GM18502 (cell line): ENCODE data around the gene ATF7.
"Not testable (repeated sequence)": the region's sequence is repeated elsewhere in the genome, so short reads cannot be mapped to it uniquely, and the experiment has no call there.

Experiments used
- ATAC-seq: cut with Tn5 transposase; IDR thresholded peaks from one replicate; pipeline ENCODE4 v1.9.1; 2021; ENCODE audit warnings: mild to moderate bottlenecking; ENCODE audit not compliant: unreplicated experiment, poor library complexity

Gene ATF7

DNA sequence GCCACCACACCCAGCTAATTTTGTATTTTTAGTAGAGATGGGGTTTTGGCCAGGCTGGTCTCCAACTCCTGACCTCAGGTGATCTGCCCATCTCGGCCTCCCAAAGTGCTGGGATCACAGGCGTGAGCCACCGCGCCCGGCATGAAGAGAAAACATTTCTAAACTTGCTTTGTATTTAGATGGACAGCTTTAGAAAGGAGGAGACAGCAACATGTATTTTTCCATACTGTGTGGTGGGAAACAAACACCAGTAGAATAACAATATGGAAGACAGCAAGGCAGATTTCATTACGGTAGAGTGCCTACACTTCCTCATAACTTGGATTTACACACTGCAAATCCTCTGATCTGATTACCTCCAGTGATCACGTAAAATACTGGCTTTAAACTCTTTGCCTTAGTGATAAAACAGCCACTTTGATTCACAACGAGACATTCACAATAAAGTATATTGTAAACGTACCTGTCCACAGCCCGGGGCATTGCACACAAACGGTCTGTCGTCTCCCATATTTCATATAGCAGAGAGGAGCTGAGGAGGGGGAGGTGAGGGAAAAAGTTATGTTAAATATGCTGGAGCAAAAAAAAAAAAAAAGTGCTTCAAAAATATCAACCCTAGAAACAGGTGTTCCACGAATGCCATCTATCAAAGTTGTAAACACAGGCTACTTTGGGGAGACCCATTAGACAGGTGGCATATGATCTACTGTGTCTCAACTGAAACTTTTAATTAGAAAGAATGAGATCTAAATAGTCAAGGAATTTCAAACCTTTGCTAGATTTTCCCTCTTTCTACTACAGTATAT is 25.5 kb downstream of the ATF7 start:
- ATAC-seq, result no peak

DNA sequence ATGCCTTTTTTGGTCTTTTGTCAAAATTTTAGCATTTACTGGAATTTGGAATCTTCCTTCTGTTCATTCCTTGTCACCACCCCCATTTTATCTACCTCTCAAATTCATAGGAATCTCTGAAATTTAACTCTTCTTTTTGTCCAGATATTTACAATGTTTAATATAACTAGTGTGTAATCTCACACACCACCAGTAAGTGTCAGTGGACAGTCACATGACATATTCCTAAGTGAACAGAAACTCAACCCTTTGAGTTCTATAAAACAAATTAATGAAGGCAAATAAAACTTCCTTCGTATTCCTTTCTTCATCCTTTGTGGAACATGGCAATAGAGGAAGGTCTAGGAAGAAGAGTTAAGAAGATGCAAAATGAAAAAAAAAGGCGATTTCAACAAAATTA is 26.6 kb downstream of the ATF7 start:
- no peak for ATAC-seq

DNA sequence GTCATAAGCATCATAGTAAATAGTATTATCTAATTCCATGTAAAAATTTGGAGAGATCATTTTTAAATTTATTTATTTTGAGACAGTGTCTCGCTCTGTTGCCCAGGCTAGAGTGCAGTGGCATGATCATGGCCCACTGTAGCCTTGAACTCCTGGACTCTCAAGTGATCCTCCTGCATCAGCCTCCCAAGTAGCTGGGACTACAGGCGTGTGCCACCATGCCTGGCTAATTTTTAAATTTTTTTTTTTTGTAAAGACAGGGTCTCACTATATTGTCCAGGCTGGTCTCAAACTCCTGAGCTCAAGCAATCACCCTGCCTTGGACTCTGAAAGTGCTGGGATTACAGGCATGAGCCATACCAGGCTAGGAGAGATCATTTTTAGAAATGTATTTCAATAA is 27.2 kb downstream of the ATF7 start:
- ATAC-seq, result not testable (repeated sequence)

DNA sequence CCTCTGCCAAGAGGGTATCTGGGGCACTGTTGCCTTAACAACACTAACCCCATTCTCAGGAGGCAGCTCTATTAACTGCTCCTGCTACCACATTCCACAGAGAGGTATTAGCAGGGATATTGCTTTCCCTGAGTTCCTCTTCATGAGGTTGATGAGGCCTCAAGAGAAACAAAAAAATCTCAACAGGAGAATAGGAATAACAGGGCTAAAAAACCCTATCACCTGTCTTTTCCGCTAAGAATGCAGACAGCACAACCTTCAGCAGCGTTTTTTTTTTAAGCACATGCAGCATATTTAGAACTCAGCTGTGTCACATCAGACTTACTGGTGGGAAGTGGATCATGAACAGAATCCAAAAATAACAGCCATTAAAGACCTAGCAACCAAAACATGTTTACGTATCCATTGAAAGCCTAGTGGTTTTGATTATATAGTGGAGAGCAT is 29.2 kb downstream of the ATF7 start:
- no peak for ATAC-seq

DNA sequence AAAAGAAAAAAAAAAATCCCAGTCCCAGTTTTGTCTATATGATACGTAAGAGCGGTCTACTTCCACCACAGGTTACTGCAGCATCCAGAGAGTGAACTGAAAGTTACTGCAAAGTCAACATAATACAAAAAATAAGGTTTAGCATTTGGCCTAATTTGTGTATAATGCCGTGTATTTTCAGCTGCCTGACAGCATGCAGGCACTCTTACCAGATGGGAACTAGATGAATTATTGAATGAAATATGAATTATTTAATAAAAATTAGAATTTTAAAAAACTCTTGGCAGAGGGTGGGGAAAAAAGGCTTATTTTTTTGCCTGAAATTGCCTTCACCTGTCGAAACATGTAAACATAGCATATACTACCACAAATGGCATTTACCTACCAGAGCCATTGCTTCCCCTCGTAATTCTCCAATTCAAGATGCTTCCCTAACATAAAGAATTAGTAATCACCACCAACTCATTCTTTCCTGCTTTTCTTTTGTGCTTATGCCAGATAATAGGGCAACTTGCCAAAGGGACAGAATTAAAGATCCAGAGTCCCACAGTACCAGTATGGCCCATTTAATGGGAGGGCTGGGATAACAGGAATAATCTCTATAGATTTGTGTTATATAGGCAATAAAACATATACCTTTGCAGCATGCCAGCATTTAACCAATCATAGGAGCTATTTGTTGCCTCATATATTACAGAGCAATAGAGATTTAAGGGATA is 31.1 kb downstream of the ATF7 start:
- no peak for ATAC-seq

DNA sequence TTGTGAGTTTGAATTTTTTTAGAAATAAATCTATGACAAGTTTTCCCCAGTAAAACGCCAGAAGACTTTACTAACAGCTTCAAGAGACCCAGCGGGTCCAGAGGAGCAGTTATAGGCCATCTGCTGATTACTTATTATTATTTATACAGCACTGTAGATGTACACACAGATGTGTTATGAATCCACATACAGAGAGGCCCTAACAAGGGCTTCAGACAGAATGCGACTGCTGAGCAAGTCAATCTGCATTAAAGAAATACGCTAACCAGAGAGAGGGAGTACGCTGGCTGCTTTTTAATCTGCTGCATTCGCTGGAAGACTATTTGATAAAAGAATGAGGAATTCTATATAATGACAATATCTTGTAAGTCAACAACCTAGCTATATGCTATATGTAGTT is 32.5 kb downstream of the ATF7 start:
- ATAC-seq, result no peak

DNA sequence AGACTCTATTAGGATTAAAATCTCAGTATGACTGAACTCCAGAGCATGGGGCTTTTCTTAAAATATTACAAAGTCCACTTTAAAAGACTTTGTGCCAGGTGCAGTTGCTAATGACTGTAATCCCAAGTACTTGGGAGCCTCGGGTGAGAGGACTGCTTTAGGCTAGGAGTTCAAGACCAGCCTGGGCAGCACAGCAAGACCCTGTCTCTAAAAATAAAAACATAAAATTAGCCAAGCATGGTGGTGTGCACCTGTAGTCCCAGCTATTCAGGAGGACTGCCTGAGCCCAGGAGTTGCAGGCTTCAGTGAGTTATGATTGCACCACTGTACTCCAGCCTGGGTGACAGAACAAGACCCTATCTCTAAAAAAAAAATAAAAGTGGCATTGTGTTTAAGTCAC is 33.2 kb downstream of the ATF7 start:
- ATAC-seq, result no peak

DNA sequence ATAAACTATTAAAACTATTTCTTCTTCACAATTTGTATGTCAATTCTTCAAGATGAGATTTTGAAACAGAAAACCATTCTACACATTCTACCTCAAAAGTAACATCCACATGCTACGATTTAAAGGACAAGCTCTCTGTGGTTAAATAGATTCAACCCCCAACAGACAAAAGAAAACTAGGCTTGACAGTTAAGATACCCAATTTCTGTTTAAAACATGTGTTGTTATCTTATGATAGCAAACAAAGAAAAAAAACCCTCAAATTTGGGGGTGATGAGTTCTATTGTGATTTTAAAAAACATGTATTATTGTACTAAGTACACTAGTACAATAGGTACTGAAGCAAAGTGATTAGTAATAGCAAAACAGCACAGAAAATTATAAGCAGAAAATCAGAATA is 33.8 kb downstream of the ATF7 start:
- no peak for ATAC-seq

DNA sequence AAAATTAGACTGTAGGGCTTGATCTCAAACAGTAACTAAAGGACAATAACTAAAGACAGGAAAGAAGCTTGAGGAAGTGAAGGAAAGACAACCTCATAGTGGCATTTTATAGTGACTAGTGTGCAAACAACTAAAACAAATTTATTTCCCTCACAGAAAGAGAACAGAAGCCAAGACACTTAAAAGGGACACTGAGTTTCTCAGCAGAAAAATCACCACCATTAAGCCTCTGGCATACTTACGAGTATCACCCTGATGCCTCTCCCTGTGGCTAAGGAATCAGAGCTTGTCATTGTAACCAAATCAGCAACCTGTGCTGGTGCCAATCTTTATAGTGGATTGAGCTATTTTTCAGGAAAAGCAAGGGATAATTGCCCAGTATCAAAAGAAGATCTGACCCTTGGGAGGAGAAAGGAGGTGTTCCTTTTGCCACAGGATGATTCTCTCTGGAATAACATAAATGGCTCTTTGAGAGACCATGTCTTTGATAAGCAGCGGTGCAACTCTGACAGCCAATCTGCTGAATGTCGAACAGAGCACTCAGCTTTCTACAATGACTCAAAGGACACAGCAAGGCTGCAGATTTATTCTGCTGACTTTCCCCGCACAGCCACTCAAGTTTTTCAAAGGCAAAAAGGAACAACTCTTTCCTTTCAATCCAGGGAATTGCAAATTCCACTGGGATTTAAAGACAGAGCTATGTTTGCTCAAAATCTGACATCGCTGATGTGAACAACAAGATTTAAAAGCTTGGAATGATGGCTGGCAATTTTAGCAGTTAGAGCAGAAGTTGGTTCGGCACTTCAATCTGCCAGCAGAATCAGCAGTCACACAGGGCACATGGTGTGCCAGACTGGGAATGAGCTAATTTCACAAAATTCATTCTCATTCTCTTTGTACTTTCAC is 34.6 kb downstream of the ATF7 start:
- ATAC-seq, result no peak

DNA sequence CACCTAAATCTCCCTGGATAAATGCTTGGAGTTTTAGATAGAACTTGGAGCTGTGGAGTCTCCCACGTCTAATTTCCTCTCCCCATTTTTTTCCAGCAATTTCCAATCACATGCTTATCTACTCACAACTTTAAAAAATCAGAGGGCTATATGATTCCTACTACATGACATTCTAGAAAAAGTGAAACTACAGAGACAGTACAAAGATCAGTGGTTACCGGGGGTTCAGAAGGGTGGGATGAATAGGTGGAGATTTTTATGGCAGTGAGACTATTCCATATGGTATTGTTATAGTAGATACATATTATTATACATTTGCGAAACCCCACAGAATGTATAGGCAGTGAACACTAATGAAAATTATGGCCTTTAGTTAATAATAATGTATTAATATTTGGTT is 35.5 kb downstream of the ATF7 start:
- ATAC-seq, result no peak

DNA sequence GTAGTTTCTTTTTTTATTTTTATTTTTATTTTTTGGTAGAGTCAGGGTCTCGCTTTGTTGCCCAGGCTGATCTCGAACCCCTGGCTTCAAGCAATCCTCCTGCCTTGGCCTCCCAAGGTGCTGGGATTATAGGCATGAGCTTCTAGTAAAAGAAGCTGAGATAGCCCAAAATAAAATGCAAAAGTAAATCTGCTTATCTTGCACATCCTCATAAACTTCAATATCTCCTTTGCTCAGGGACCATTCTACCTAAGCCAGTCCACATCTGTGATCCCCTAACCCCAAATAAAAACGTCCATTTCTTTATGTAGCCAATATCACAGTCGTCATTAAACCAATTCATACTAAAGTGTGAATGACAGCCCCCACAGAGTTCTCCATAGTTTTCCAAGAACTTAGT is 36.3 kb downstream of the ATF7 start:
- ATAC-seq, result no peak

DNA sequence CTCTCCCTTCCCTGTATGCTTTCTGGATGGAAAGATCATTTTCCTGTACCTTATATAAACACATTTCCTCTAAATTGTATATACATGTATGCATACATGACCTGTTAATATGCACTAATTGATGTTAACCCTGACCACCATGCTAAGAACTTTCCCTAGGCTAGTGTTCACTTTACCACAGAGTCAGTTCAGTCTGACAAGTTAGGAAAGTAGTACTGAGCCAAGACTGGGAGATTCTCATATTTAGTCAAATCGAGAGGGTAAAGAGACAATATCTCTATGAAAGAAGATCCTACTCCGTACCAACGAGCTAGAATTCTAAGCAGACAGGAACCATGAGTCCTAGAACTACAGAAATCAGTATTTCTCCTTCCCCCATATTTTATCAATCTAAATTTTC is 36.8 kb downstream of the ATF7 start:
- no peak for ATAC-seq

DNA sequence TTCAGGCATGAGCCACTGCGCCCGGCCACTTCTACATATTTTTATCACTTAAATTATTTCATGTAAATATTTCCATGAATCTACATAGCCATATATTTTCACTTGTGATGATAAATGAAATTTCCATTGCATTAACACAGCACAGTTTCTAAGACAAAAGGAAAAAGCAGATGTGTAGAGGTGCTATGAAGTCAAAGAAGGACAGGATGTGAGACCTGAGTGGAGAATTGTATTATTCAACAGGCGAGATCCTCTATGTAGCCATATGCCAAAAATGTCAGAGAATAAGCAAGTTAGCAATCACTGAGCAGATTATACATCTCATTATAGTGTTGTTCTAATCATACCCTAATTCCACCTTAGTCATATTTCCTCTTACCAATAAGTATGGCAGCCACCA is 38.1 kb downstream of the ATF7 start:
- no peak for ATAC-seq

DNA sequence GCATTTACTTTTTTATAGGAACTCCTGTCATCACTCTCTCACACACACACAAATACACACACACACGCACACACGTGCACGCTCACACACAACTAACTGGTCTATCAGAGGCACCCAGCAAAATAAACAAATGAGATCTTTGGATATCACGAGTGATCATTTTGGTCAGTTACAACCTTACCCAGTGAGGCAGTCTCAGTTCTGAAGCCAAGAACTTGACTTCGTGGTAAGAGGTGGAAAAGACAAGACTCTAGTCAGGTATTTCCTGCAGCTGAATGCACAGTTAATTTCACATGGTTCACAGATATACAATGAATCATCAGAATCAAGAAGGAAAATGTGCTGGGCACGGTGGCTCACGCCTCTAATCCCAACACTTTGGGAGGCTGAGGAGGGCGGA is 39.4 kb downstream of the ATF7 start:
- ATAC-seq, result no peak

DNA sequence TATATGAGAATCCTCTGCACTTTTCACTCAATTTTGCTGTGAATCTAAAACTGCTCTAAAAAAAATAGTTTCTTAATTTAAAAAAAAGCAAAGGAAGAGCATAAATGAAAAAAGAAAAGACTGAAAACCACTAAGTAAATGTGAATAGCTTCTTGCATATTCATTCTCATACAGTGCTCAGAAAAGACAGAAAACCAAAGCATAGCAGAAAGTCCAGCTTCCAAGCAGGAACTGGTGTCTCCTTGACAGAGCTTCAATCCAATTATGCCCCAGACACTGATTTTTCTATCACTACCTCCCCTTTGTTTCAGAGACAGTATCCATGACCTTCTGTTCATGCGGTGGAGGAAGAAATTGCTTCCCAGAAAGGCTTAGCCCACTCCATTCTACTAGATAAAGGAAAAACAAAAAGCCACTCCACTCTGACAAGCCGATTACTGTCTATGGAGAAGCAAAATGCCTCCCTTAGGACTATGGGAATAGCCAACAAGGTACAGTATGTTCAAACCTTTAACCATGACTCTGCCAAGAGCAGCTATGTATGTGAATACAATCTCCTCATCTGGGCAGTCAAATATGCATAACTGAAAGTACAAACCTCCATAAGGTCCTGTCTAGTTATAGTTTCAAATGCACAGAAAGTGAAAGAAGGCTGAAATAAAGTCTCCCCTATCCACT is 40.6 kb downstream of the ATF7 start:
- ATAC-seq, result peak; percentile 68

DNA sequence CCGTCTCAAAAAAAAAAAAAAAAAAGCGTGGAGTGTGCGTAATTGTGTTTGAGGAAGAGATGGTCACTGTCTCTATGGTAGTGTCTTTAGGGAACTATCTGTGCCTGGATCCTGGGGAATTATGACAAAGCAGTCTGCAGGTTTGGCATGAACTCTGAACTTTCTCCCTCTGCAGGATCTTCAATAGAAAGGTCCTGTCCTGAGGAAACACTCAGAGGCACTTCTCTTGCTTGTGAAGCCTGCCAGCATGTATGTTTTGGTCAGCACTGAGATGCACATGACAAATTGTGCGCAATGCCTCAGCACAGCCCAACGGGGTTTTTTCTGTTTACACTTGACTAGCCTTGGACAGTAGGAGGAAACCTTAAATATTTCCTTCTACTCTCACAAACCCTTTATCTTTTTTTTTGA is 46.6 kb downstream of the ATF7 start:
- peak; percentile 68 for ATAC-seq

DNA sequence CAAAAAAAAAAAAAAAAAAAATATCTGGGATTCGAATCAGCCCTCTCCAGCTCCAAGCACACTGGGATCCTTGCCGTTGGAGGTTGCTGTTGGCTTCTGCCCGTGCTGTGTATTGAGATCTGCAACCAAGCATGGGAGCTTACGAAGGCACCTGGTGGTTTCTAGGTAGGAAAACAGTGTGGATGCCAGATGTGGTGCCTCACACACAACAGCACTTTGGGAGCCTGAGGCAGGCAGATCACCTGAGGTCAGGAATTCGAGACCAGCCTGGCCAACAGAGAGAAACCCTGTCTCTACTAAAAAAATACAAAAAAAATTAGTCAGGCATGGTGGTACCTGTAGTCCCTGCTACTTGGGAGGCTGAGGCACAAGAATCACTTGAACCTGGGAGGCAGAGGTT is 47.4 kb downstream of the ATF7 start:
- ATAC-seq, result no peak

DNA sequence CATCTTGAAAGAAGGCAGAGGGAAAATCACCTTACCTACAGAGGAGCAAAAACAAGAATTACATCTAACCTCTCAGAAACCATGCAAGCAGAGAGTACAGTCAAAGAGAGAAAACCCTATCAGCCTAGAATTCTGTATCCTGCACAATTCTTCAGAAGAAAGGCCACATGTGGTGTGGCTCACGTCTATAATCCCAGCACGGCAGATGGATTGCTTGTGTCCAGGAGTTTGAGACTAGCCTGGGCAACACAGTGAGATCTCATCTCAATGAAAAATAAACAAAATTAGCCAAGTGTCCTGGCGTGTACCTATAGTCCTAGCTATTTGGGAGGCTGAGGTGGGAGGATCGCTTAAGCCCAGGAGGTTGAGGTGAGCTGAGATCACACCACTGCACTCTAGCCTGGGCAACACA is 48.2 kb downstream of the ATF7 start:
- peak; percentile 67 for ATAC-seq

DNA sequence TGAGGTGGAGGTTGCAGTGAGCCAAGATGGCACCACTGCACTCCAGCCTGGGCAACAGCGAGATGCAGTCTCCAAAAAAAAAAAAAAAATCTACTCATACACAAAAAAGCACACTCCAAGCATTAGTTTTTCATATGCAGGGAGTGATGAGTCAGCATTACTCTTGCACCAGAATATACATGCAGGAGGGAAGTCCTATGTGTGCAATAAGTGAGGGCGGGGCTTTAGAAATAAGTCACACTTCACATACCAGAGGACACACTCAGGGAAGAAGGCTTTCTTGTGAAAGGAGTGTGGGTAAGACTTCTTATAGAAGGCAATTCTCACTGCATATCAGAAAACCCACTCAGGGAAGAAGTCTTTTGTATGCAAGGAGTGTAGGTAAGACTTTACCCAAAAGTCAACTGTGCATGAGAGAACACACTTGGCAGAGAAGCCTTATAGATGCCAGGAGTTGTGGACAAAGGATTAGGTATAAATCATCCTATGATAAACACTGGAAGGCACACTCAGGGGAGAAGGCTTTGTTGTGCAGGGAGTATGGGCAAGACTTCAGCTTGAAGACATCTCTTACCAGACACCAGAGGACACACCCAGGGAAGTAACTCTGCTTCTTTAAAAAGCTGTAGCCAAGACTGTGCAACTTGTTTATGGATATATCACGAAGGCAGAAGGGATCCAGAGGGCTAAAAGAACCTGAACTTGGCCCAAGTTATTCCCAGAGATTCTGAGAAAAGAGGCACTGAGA is 50.5 kb downstream of the ATF7 start:
- no peak for ATAC-seq
